ENCODE data around the gene NEK1.

NEK1 gene

DNA sequence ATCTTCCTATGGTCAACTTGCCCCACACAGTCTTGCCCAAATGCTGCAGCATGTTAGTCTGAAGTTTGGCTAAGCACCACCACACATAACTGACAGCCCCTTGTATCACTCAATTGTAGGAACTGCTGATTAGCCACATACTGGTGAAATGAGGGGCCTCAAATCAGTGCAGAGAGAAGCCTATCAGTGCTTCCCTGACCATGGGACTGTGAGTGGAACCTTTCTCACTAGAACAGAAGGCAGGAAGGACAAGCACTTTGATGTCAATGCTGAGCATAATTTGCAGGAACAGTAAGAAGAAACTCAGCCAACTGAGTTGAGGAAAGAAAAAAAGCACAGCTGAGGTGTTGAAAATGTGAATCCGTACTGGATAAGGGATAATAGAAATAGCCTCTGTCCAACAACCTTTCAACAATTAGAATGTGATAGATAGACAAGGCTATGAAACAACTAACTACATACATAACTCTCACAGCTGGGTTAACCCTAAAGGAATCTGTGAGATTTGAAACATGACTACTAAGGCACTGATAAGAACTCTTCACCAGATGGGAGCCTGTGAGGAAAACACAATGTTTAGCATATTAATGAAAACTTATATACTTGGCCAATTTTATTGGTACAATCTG is 205.1 kb downstream of the NEK1 start:
- no peaks in the 10 kb centered on the region for H3K27me3 ChIP-seq (ENCODE audit: low read depth, low read length)
- H4K20me1 ChIP-seq (ENCODE audit: insufficient read depth, low read length): no peaks in the 10 kb centered on the region
- H3K9ac ChIP-seq (ENCODE audit: low read length): no peak overlapping the region
- no peak overlapping the region for H3K27ac ChIP-seq (ENCODE audit: low read length)
- TF ChIP-seq EZH2phosphoT487 (IDR thresholded peaks at IDR 0.05; ENCODE audit: low read depth) (no peak), CTCF (IDR thresholded peaks at IDR 0.05; ENCODE audit: low read depth, low read length) (no peak)
- no peak overlapping the region for H2AFZ ChIP-seq (ENCODE audit: low read depth, low read length)
- H3K4me2 ChIP-seq (ENCODE audit: low read length): no peak overlapping the region
- no peak overlapping the region for H3K4me3 ChIP-seq (ENCODE audit: low read length)
- H3K9me3 ChIP-seq (ENCODE audit: insufficient read depth, low read length): no peaks in the 10 kb centered on the region
- no peaks in the 10 kb centered on the region for H3K79me2 ChIP-seq (ENCODE audit: low read length)
- H3K4me1 ChIP-seq (ENCODE audit: low read length): peaks cover 15% of the 10 kb centered on the region
- no peaks in the 10 kb centered on the region for H3K36me3 ChIP-seq (replicated peaks; ENCODE audit: low read depth, low read length)

GRCh38 chr4:169404960-169405359 is 207.4 kb downstream of the NEK1 start:
- H3K27me3 ChIP-seq (ENCODE audit: low read depth, low read length): no peaks in the 10 kb centered on the region
- H3K27ac ChIP-seq (ENCODE audit: low read length): no peak overlapping the region
- H3K36me3 ChIP-seq (replicated peaks; ENCODE audit: low read depth, low read length): no peaks in the 10 kb centered on the region
- H4K20me1 ChIP-seq (ENCODE audit: insufficient read depth, low read length): no peaks in the 10 kb centered on the region
- no peak overlapping the region for H3K9ac ChIP-seq (ENCODE audit: low read length)
- H3K79me2 ChIP-seq (ENCODE audit: low read length): no peaks in the 10 kb centered on the region
- TF ChIP-seq EZH2phosphoT487 (IDR thresholded peaks at IDR 0.05; ENCODE audit: low read depth) (no peak), CTCF (IDR thresholded peaks at IDR 0.05; ENCODE audit: low read depth, low read length) (no peak)
- H3K9me3 ChIP-seq (ENCODE audit: insufficient read depth, low read length): no peaks in the 10 kb centered on the region
- no peak overlapping the region for H2AFZ ChIP-seq (ENCODE audit: low read depth, low read length)
- H3K4me2 ChIP-seq (ENCODE audit: low read length): no peak overlapping the region
- H3K4me3 ChIP-seq (ENCODE audit: low read length): no peak overlapping the region
- peaks cover 13% of the 10 kb centered on the region for H3K4me1 ChIP-seq (ENCODE audit: low read length)

DNA sequence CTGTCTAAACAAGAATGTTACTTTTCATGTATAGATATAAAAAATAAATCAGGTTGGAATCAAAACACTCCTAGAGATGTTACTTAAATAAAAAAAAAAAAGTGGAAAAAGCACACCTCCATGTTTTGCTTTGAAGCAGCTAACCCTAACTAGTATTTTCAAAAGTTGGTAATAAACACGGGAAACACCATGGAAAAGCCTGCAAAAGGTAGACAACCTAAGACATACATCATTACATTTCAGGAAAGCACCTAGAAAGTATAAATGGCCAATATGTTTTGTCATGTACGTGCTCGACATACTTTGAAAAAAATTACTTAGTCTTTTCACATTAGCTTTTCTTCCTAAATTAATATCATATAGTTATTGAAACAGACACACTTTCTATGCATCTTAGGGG is 211.6 kb downstream of the NEK1 start:
- Histone ChIP-seq H3K9ac (ENCODE audit: low read length) (no peak overlapping the region), H3K4me2 (ENCODE audit: low read length) (peak overlapping the region; percentile 26)

More for the DNA sequence above, 211.6 kb downstream of the NEK1 start:
- Histone ChIP-seq H3K79me2 (ENCODE audit: low read length) (no peaks in the 10 kb centered on the region), H3K9me3 (ENCODE audit: insufficient read depth, low read length) (no peaks in the 10 kb centered on the region), H3K36me3 (replicated peaks; ENCODE audit: low read depth, low read length) (no peaks in the 10 kb centered on the region), H3K4me3 (ENCODE audit: low read length) (no peak overlapping the region), H4K20me1 (ENCODE audit: insufficient read depth, low read length) (no peaks in the 10 kb centered on the region), H2AFZ (ENCODE audit: low read depth, low read length) (no peak overlapping the region), H3K27me3 (ENCODE audit: low read depth, low read length) (no peaks in the 10 kb centered on the region), H3K4me1 (ENCODE audit: low read length) (peaks cover 12% of the 10 kb centered on the region), H3K27ac (ENCODE audit: low read length) (no peak overlapping the region)
- TF ChIP-seq EZH2phosphoT487 (IDR thresholded peaks at IDR 0.05; ENCODE audit: low read depth): no peak
- no peak for TF ChIP-seq CTCF (IDR thresholded peaks at IDR 0.05; ENCODE audit: low read depth, low read length)
